ENCODE data around the gene PPARA.

PPARA gene

DNA sequence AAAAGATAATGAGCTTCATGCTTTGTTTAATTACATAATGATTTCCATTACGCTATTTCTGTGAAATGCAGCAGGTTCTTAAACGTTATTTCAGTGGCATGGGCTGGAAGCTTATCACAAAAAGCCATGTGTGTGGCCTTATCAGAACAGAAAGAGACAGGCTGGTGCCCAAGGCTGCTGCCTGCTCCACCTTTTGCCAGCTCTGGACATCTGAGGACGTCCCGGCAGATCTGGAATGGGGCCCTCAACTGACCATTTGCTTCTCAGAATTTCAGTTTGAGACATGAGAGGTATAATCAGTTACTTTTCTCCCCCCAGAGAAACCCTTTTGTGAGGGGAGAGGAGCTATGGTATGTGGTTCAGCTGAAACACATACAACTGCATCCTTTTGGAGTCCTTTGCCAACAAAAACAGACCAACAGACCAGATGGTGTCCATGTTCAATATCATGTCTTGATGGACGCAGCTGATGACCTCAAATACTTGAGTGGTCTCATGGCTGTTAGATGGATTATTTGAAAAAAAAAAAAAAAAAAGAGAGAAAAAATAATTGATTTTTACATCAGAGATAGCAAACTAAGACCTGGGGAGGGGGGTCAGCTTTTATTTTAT lies 91.2 kb downstream of the PPARA start:
- no peak overlapping the region for H3K4me3 ChIP-seq (ENCODE audit: low read length)
- no peaks in the 10 kb centered on the region for H3K27me3 ChIP-seq (ENCODE audit: low read depth, low read length)
- H3K4me2 ChIP-seq (ENCODE audit: low read length), result no peak overlapping the region
- H3K36me3 ChIP-seq (replicated peaks; ENCODE audit: low read depth, low read length), result peaks cover 26% of the 10 kb centered on the region
- H3K9ac ChIP-seq (ENCODE audit: low read length), result no peak overlapping the region
- no peak for TF ChIP-seq CTCF (IDR thresholded peaks at IDR 0.05; ENCODE audit: low read depth, low read length)
- TF ChIP-seq EZH2phosphoT487 (IDR thresholded peaks at IDR 0.05; ENCODE audit: low read depth), result no peak
- H3K4me1 ChIP-seq (ENCODE audit: low read length), result no peaks in the 10 kb centered on the region
- no peaks in the 10 kb centered on the region for H3K79me2 ChIP-seq (ENCODE audit: low read length)
- no peaks in the 10 kb centered on the region for H3K9me3 ChIP-seq (ENCODE audit: insufficient read depth, low read length)
- no peak overlapping the region for H2AFZ ChIP-seq (ENCODE audit: low read depth, low read length)
- H4K20me1 ChIP-seq (ENCODE audit: insufficient read depth, low read length), result no peaks in the 10 kb centered on the region
- no peak overlapping the region for H3K27ac ChIP-seq (ENCODE audit: low read length)

- H3K4me3 ChIP-seq (ENCODE audit: low read length), result no peak overlapping the region
- no peak overlapping the region for H3K9ac ChIP-seq (ENCODE audit: low read length)
- H4K20me1 ChIP-seq (ENCODE audit: insufficient read depth, low read length), result no peaks in the 10 kb centered on the region
- H3K4me2 ChIP-seq (ENCODE audit: low read length), result no peak overlapping the region
- no peaks in the 10 kb centered on the region for H3K4me1 ChIP-seq (ENCODE audit: low read length)
- no peak for TF ChIP-seq CTCF (IDR thresholded peaks at IDR 0.05; ENCODE audit: low read depth, low read length)
- peaks cover 23% of the 10 kb centered on the region for H3K36me3 ChIP-seq (replicated peaks; ENCODE audit: low read depth, low read length)
- H2AFZ ChIP-seq (ENCODE audit: low read depth, low read length), result no peak overlapping the region
- H3K27ac ChIP-seq (ENCODE audit: low read length), result no peak overlapping the region
- H3K27me3 ChIP-seq (ENCODE audit: low read depth, low read length), result no peaks in the 10 kb centered on the region
- no peaks in the 10 kb centered on the region for H3K79me2 ChIP-seq (ENCODE audit: low read length)
- no peaks in the 10 kb centered on the region for H3K9me3 ChIP-seq (ENCODE audit: insufficient read depth, low read length)
These were observed 91.8 kb downstream of the PPARA start for GRCh38 chr22:46242076-46242475.

GRCh38 chr22:46244771-46245170 lies 94.4 kb downstream of the PPARA start:
- no peak for TF ChIP-seq EZH2phosphoT487 (IDR thresholded peaks at IDR 0.05; ENCODE audit: low read depth)
- no peak for TF ChIP-seq CTCF (IDR thresholded peaks at IDR 0.05; ENCODE audit: low read depth, low read length)
- H3K4me2 ChIP-seq (ENCODE audit: low read length), result no peak overlapping the region
- no peak overlapping the region for H3K9ac ChIP-seq (ENCODE audit: low read length)
- no peaks in the 10 kb centered on the region for H3K27me3 ChIP-seq (ENCODE audit: low read depth, low read length)
- H3K36me3 ChIP-seq (replicated peaks; ENCODE audit: low read depth, low read length), result peaks cover 22% of the 10 kb centered on the region
- H3K79me2 ChIP-seq (ENCODE audit: low read length), result peaks cover 15% of the 10 kb centered on the region
- no peak overlapping the region for H3K4me3 ChIP-seq (ENCODE audit: low read length)
- H2AFZ ChIP-seq (ENCODE audit: low read depth, low read length), result no peak overlapping the region
- H4K20me1 ChIP-seq (ENCODE audit: insufficient read depth, low read length), result no peaks in the 10 kb centered on the region
- no peak overlapping the region for H3K27ac ChIP-seq (ENCODE audit: low read length)
- no peaks in the 10 kb centered on the region for H3K9me3 ChIP-seq (ENCODE audit: insufficient read depth, low read length)
- H3K4me1 ChIP-seq (ENCODE audit: low read length), result peaks cover 4% of the 10 kb centered on the region

DNA sequence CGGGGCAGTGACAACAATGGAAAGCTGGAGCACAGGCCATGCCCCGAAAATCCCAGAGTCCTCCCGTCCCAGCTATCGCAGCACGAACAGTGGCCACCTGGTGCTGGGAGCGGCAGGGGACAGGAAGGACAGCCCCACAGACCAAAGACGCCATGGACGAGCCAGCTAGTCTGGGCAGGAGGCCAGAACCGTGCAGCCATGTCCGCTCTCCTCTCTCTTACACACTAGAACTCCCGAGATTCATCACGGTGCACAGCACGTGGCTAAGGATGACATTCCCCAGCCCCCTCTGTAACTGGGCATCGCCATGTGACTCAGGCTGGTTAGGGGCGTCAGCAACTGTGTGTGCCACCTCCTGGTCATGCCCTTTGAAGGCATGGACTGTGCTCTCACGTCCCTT lies 95.2 kb downstream of the PPARA start:
- no peak for TF ChIP-seq EZH2phosphoT487 (IDR thresholded peaks at IDR 0.05; ENCODE audit: low read depth)
- TF ChIP-seq CTCF (IDR thresholded peaks at IDR 0.05; ENCODE audit: low read depth, low read length), result no peak
- H3K4me2 ChIP-seq (ENCODE audit: low read length), result no peak overlapping the region

More for the DNA sequence above, 95.2 kb downstream of the PPARA start:
- Histone ChIP-seq H3K4me1 (ENCODE audit: low read length) (peaks cover 6% of the 10 kb centered on the region), H3K27ac (ENCODE audit: low read length) (no peak overlapping the region), H3K27me3 (ENCODE audit: low read depth, low read length) (no peaks in the 10 kb centered on the region), H3K9ac (ENCODE audit: low read length) (no peak overlapping the region), H3K79me2 (ENCODE audit: low read length) (peaks cover 17% of the 10 kb centered on the region), H2AFZ (ENCODE audit: low read depth, low read length) (no peak overlapping the region), H3K4me3 (ENCODE audit: low read length) (no peak overlapping the region), H3K9me3 (ENCODE audit: insufficient read depth, low read length) (no peaks in the 10 kb centered on the region), H3K36me3 (replicated peaks; ENCODE audit: low read depth, low read length) (peaks cover 20% of the 10 kb centered on the region), H4K20me1 (ENCODE audit: insufficient read depth, low read length) (no peaks in the 10 kb centered on the region)

Data from OCI-LY3 (cell line).